ENCODE data around the gene SLC29A2. TPM values are rescaled to one million over a fixed set of nuclear protein-coding genes. Genes with fewer than 3 reads are reported as not detected.

SLC29A2 gene
- total RNA-seq, 1 donor from 2014 or later, result 2.8 TPM

DNA sequence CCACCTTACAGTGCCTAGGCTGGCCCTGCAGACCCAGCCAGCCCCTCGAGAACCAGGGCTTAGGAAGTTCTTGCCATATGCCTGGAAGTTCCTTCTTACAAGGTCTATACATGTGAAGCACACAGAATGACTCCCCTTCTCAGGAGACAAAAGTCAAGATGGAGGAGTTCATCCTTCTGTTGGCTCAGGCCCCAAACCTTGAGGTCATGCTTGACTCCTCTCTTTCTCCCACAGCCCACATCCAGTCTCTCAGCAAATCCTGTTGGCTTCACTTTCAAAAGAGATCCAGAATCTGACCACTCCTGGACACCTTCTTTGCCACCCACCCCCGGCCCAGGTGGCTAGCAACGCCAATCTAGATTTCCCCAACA lies 53.0 kb downstream of the SLC29A2 start:
- peak overlapping the region; percentile 94 for H3K27ac Mint-ChIP-seq (ENCODE audit: unreplicated experiment)
- peaks cover 41% of the 10 kb centered on the region for H3K4me1 Mint-ChIP-seq (ENCODE audit: low read depth, unreplicated experiment)
- peaks cover 24% of the 10 kb centered on the region for H3K27me3 Mint-ChIP-seq (ENCODE audit: unreplicated experiment)
- H3K9me3 Mint-ChIP-seq (ENCODE audit: unreplicated experiment), result peaks cover 30% of the 10 kb centered on the region
- DNase-seq, result no peak
- H3K4me3 Mint-ChIP-seq (ENCODE audit: unreplicated experiment), result peak overlapping the region; percentile 74
- TF ChIP-seq, protein P1, sequence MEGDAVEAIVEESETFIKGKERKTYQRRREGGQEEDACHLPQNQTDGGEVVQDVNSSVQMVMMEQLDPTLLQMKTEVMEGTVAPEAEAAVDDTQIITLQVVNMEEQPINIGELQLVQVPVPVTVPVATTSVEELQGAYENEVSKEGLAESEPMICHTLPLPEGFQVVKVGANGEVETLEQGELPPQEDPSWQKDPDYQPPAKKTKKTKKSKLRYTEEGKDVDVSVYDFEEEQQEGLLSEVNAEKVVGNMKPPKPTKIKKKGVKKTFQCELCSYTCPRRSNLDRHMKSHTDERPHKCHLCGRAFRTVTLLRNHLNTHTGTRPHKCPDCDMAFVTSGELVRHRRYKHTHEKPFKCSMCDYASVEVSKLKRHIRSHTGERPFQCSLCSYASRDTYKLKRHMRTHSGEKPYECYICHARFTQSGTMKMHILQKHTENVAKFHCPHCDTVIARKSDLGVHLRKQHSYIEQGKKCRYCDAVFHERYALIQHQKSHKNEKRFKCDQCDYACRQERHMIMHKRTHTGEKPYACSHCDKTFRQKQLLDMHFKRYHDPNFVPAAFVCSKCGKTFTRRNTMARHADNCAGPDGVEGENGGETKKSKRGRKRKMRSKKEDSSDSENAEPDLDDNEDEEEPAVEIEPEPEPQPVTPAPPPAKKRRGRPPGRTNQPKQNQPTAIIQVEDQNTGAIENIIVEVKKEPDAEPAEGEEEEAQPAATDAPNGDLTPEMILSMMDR (IDR thresholded peaks at IDR 0.05; ENCODE audit: partially characterized antibody, unreplicated experiment), result no peak
- no peaks in the 10 kb centered on the region for H3K36me3 Mint-ChIP-seq (ENCODE audit: unreplicated experiment)

DNA sequence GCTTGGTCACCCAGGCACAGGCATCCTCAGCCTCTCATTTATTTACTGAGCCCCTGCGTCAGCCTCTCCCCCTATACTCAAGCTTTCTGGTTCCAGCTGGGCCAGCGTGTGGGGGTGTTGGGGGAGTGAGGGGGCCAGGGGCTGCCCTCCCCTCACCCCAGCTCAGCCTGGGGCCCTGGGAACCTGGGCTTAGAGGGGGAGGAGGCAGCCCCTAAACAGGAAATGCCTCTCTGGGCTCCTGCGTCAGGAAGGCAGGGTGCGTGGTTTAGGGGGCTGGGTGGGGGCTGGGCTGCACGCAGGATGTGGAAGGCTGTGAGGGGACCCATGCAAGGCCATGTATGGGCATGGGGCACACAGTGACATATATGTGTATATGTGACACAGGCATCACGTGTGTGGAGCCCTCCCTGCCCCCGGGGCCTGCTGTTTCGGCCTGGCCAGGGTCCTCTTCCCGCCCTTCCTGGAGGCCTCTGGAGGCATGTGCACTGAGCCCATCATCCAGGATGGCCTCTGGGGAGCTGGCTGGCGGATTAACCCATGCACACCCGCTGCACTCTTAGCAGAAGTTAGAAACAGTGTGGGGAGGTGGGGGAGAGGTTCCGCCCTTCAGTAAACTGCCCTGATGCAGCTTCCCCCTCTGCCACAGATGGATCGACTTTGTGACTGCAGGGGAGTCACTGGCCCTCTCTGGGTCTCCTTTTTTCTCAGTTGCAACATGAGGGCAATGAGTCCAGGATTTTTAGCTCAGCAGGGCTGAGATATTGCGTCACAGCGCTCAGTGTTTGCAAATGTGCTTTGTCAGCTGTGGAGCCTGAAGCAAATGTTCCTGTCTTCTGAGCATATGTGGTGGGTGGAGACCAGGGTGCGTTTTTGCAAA lies 53.6 kb downstream of the SLC29A2 start:
- TF ChIP-seq, protein P1 (IDR thresholded peaks at IDR 0.05; ENCODE audit: partially characterized antibody, unreplicated experiment), result no peak
- Mint-ChIP-seq H3K4me3 (ENCODE audit: unreplicated experiment) (peak overlapping the region; percentile 74), H3K27me3 (ENCODE audit: unreplicated experiment) (peaks cover 19% of the 10 kb centered on the region)

DNA sequence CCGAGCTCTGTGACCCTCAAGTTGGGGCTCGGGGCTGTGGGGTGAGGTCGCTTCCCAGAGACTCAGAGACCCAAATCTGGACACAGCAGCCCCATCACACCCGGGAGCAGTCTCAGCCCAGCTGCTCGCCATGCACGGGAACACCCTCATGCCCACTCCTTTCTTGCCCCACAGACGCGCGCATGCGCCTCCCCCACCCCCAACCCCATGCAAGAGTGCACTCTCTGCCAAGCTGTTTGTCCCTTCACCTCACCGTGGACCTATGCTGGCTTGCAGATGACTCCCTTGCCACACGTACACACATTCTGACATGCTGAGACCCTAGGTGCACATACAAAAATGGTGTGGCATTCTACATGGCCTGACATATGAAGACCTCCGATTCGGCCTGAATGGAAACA lies 54.2 kb downstream of the SLC29A2 start:
- Mint-ChIP-seq H3K4me1 (ENCODE audit: low read depth, unreplicated experiment) (peaks cover 40% of the 10 kb centered on the region), H3K27ac (ENCODE audit: unreplicated experiment) (peak overlapping the region; percentile 96), H3K36me3 (ENCODE audit: unreplicated experiment) (no peaks in the 10 kb centered on the region), H3K27me3 (ENCODE audit: unreplicated experiment) (peaks cover 21% of the 10 kb centered on the region), H3K4me3 (ENCODE audit: unreplicated experiment) (peak overlapping the region; percentile 67), H3K9me3 (ENCODE audit: unreplicated experiment) (peaks cover 30% of the 10 kb centered on the region)
- TF ChIP-seq, protein P1 (IDR thresholded peaks at IDR 0.05; ENCODE audit: partially characterized antibody, unreplicated experiment), result no peak
- DNase-seq, result peak; percentile 58

More for the DNA sequence above, 53.6 kb downstream of the SLC29A2 start:
- Mint-ChIP-seq H3K4me1 (ENCODE audit: low read depth, unreplicated experiment) (peaks cover 40% of the 10 kb centered on the region), H3K27ac (ENCODE audit: unreplicated experiment) (peak overlapping the region; percentile 96), H3K9me3 (ENCODE audit: unreplicated experiment) (peaks cover 28% of the 10 kb centered on the region), H3K36me3 (ENCODE audit: unreplicated experiment) (no peaks in the 10 kb centered on the region)
- peak; percentile 71 for DNase-seq

DNA sequence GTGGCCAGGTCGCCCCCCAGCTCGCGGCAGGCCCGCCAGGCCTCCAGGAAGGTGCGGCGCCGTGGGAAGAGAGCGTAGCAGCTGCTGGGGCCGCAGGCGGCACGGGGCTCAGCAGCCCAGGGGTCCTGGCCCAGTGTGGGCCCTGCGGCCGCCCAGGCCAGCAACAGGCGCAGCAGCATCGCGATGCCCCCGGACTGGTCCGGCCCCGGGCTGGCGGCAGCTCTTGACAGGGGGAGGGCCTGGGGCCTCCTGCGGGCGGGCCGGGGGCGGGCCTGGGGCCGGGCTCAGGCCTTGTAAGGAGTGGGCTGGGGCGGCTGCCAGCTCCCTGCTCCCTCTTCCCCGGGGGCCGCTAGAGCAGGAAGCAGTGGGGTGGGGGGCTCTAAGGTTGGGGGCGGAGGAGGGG lies 54.7 kb downstream of the SLC29A2 start, which contains the start of gene CD248:
TSS of gene CD248 (minus strand) at position 196 of the 403 bp plus-strand sequence. CDS start at position 179, 17 bp downstream.
- H3K27me3 Mint-ChIP-seq (ENCODE audit: unreplicated experiment), result peaks cover 25% of the 10 kb centered on the region
- H3K27ac Mint-ChIP-seq (ENCODE audit: unreplicated experiment), result peak within 1 kb of the TSS; percentile 96
- no peaks in the 10 kb centered on the region for H3K36me3 Mint-ChIP-seq (ENCODE audit: unreplicated experiment)
- TF ChIP-seq, protein P1 (IDR thresholded peaks at IDR 0.05; ENCODE audit: partially characterized antibody, unreplicated experiment), result no peak
- H3K4me1 Mint-ChIP-seq (ENCODE audit: low read depth, unreplicated experiment), result peaks cover 41% of the 10 kb centered on the region
- peak within 1 kb of the TSS; percentile 67 for H3K4me3 Mint-ChIP-seq (ENCODE audit: unreplicated experiment)
- H3K9me3 Mint-ChIP-seq (ENCODE audit: unreplicated experiment), result peaks cover 31% of the 10 kb centered on the region
- DNase-seq, result peak; percentile 55
